Right hindlimb (tissue), 1 donor: ENCODE measurements around the gene MYO19.
A peak's percentile ranks its signal among the peaks of the same experiment; 100 is the strongest.
"Not testable (repeated sequence)": the region's sequence is repeated elsewhere in the genome, so short reads cannot be mapped to it uniquely, and the experiment has no call there.

Source experiments
- DNase-seq: peaks from one replicate; pipeline ENCODE4 v3.0.0-alpha.2; 2018

The MYO19 gene

DNA sequence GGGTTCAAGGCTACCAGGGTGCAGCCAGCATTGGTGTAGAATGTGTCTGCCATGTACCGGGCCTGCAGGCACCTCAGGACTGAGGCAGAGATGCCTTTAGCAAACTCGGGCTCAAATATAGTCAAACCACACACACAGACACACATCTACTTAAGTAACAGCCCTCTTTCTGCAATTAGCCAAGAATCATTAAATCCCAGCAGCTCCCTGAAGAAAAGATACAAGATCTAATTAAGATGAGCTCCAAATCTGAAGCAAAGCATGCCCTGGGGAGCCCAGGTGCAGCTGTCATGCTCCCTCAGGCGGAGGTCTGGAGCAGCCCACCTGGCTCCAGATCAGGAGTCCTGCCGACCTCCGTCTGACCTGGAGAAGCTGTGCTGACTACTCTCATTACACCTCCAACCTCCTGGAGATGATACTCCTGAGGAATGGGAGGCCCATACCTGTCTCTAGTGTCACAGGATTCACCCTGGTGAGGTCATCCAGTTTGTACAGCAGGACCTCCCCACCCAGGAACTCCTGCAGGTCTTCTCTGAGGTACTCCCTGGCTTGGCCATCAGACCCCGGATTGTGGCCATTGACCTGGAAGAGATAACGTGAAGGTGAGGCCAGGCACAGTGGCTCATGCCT, 6.9 kb downstream of the MYO19 start:
- DNase-seq, result no peak

DNA sequence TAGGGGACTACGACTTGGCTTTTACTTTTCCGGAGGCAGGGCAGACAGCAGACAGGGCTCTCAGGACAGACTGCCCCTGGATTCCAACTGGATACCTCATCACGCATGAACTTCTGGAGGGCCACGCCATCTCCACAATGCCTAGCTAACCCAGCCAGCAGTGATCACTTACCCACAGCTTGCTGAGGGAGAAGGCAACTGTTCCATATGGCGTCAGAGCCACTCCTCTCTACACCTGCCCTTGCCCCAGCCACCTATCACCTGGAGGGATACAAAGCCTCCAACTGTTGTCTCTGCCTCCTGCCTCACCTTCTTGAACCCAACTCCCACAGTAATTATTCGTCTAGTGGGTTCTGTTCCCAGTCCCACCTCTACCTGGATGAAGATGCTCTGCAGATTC, 8.8 kb downstream of the MYO19 start:
- no peak for DNase-seq

DNA sequence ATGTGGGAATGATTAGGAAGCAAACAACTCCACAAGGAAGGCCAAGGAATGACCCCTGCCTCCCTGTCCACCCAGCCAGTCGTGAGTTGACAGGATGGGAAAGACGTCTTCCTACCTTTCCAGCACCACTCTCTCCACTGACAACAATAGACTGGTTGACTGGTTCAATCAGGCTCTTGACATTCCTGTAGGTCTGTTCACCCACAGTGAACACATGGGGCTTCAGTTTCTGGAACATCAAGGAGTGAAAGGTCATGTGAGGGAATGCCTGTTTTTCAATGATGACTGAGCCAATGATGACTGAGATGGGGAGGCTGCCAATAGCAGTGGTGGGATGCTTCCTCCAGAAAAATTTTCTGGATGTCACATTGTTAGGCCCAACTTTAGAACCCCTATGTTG, 9.6 kb downstream of the MYO19 start:
- DNase-seq, result no peak

DNA sequence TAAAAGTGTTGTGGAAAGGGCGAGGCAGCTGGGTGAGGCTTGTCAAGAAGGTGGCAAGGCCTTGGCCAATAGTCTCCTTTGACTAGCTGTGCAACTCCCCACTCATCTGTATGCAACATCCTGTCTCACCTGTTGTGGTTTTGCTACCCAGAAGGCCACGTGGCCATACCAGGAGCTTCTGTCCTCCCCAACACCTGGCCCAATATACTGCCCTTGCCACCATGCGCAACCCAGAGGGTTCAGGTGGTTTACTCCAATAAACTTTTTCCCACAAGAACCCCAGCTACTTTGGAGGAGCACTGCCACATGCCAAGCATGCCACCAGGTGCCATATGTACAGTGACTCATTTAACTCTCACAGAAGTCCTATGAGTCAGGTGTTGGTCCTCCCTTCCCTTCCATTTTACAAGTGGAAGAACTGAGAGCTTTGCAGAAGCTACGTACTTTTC, 10.2 kb downstream of the MYO19 start:
- no peak for DNase-seq

DNA sequence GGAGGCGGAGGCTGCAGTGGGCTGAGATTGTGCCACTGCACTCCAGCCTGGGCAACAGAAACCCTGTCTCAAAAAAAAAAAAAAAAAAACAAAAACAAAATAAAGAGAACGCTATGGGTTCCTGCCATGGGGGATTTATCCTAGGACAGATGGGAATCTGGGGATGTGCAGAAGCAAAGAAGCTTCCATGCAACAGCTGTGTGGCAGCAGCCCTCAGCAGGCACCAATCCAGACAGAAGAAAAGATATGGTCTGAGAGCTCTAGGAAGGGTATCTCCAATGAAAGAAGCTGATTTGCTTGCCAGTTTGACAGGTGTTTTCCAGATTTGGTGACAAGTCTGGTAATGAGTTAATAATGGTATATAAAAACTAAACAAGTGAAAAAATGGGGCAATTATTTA, 11.6 kb downstream of the MYO19 start:
- peak; percentile 51 for DNase-seq

DNA sequence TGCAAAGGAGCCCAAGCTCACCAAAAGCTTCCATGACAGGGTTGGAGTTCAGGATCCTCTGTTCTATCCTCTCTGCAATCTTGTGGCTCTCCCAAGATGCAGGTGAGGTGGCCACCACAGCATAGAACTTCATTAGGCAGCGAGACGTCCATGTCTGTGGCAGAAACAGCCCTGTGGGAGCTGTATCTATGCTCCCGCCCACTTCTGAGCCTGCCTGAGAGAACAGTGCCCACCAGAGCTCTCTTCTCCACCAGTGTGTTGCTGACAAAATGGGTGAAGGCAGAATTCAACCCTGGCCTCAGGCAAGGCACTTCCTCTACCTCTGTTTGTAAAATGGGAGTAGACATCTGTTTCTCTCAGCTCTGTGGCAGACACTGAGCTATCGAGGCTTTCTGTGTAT, 18.8 kb downstream of the MYO19 start:
- no peak for DNase-seq

DNA sequence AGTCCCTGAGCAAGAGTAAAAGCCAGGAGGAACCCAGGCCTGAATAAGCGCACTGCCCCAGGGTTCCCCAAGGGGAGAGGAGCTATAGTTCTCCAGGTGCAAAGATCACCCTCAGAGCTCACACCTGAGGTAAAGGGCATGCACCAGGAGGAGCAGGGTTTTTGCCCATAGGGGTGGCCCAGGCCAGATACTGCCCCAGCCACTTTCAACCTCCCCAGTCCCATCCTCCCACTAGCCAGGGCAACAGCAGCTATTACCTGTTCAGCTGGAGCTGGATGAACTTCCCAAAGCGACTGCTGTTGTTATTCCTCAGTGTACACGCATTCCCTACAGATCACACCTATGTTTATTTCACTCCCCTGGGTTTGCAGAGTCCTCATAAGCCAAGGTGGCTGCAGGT, 19.8 kb downstream of the MYO19 start:
- no peak for DNase-seq

DNA sequence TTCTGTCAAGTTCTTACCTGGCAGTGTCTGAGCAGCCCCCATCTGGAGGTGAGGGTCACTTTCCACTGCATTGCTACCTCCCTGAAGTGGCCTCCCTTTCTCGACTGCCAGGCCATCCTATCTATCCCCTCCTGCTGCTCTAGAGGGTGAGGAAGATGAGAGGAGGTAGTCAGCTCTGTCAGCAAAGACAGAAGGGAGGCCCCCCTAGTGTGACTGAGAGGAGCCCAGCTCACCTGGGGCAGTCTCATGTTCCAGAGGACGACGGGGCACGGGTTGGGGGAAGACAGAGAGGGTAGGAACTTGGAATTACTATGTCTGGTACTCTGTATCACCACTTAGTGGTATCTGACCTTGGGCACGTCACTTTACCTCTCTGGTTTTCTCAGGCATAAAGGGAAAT, 22.0 kb downstream of the MYO19 start:
- no peak for DNase-seq

DNA sequence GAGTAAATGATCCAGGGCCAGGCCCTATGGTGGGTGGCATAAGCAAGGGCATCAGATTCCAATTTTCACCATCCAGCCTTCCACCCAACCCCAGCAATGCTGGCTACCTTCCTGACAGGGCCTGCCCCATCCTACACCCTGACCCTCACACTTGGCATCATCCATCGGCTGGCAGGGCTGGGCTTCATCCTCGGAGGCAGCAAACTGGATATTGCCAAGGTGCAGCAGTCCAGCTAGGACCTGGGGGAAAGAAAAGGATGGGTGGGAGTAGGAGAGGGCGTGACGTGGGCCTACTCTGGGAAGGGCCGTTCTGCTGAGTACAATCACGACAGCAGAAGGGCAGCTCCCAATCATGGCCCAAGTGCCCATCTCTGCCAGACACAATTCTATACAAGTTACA, 23.5 kb downstream of the MYO19 start:
- DNase-seq, result no peak

DNA sequence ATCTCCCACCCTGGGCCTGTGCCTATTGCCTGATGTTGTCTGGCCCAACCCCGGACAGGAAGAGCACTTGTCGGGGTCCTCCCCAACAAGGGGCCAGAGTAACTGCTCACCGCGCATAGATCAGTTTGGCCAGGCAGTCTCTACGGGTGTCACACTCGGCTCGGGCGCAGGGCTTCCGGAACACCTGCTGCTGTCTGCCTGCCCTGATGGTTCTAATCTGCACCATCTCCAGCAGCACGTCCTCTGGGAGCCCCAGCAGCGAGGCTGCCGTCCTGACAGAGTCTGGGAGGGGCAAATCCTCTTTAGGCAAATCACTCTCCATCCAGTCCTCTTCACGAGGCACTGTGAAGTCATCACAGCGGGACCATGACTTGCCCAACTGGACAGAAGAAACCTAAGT, 24.0 kb downstream of the MYO19 start:
- DNase-seq, result no peak

DNA sequence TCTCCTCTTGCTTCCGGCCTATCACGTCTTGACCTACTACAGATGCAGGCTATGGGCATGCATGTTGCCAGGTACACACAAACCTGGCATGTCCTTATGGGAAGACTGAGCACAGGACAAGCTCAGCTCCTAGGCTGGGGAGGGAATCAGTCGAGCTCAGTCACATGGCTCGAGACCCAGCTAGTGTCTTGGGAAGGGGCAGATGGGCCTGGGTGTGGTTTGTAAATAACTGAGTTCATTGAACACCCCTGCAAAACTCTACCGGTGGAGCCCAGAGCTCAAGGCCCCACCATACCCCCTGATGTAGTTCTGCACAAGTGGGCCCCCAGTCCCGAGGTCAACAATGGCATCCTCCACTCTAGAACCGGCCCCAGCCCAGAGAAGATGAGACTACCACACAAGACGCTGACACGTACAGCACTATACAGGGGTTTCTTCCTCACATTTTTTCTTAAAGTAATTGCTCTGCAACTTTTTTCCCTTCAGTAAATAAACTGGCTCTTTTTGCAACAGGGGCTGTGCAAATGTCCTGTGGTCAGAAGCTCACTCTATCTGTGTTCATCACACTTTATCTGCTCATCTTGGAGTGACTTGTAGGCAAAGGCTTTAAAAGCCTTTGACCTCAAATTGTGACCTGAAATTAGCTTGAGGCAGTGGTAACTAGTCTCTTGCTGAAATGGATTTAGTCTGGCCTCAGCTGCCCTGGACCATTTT, 25.2 kb downstream of the MYO19 start:
- no peak for DNase-seq

DNA sequence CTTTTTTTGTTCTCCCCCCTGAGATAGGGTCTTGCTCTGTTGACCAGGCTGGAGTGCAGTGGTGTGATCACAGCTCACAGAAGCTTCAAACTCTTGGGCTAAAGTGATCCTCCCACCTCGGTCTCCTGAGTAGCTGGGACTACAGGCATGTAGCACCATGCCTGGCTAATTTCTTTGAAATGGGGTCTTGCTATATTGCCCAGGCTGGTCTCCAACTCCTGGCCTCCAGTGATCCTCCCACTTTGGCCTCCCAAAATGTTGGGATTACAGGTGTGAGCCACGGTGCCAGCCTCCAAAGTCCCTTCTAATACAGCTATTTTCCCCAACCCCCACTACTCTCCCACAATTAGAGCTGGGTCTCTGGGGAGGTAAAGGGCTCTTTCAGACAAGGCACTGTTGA, 26.2 kb downstream of the MYO19 start:
- not testable (repeated sequence) for DNase-seq

DNA sequence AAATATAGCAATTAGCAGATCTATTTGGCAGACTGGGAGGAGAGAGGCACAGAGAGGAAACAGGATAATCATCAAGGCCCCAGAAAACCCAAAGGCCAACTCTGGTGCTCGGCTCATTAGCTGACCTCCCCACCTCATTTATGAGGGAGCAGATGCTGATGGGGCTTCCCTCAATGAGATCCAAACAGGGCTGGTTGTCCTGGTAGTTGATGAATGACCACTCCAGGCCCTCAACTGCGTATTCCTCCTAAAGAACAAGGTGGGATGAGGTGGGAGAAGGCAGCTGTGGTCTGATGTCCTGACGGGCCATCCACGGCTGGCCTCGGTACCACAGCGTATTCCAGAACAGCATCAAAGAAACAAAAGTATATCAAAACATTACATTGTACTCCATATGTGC, 27.4 kb downstream of the MYO19 start:
- DNase-seq, result no peak

DNA sequence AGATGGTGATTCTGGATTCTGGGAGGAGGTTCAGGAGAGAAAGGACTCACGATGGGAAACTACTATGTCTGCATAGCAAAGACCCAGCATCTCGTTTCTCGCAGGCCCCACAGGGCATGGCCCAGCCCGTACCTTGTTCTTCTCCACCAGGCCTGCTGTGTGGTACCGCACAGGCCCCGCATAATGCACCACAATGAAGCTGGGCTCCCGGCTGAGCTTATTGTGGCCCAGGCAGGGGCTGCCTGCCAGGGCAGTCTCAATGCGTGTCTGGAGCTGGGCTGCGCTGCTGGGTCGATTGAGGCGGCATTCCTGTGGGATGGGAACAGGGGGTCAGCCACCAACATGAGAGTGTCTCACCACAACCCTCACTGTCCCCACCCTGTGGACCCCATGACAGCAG, 27.8 kb downstream of the MYO19 start:
- DNase-seq, result no peak

DNA sequence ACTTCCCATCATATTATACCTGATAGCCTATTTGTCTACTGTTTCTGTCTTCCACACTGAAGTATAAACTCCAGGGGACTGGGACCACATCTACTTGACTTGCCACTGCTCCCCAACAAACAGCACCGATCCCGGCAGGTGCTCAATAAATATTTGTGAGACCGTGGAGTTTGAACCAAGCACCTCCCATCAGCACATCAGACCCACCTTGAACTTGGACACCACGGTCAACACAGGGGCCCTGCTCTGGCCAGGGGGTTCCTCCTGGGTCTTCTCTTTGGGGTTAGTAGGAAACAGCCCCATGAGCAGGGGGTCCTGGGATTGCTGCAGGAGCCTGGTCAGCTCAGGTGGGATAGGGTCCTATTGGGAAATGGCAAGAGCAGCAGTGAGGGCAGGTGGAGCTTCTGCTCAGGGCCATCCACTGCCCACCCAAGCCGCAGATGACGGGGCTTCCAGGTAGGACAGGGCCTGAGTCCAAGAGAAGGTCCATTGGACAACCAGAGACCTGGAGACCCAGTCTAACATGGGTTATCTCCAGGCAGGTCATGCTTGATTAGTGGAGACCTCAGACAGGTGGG, 28.3 kb downstream of the MYO19 start:
- no peak for DNase-seq

DNA sequence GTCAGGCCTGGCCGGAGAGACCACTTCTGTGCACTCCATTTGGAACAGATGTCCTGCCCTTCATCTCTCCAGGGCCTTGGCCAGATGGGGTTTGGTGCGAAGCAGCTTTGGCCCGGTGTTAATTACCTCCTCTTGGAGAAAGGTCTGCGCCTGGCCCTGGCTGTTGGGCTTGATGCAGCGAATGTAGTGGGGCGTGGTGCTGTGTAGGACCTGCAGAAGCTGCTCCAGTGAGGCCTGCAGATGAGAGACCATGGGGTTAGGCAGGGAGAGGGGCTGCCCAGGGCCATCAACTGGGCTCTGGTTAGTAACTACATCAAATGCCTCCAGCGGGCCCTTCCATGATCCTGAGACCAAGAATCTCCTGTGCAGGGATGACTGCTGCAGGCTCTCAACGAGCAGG, 29.5 kb downstream of the MYO19 start:
- no peak for DNase-seq

DNA sequence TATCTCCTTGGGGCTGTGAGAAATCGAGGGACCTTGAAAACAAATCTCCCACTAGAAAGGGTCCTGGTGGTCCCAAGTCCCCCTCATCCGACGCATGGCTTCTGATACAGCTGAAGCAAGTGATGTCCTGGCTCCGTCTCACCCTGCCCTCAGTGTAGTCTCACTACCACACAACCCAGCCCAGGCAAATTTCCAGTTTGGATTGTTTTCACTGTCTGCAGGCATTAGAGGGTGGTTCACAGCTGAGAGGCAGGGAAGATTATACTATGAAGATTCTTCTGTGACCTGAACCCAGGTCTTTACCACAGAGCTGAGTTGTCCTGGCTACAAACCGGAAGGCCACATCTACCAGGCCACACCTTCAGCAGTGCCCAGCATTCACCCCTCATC, 30.5 kb downstream of the MYO19 start:
- no peak for DNase-seq

DNA sequence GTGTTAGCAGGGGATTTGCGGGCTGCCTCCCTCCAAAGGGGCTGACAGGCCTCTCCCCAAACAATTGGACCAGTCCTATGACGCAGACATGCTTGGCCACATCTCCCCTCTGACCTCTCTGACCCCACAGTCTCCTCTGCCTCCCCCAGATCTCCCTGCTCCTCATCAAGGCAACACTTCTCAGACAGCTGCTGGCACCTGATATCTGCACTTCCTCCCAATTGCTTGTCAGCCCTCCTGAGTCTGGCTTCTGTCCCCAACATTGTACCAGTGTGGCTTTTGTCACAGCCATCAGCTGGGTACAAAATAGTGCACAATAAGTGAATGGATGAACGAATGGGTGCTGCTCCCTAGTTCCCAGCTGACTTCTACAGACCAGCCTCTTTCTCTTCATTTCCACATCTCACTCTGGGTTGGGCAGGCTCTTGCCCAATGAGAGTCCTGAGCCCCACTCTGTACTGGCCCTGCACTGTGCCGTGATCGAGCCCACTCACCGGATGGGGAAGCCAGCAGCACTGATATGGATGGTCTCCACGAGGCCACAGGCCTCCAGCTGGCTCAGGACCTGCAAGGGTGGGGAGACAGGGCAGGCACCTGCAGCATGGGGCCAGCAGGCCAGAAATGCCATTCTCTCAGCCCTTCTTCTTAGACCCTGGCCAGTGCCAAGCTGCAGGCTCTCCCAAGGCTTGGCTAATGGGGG, 31.1 kb downstream of the MYO19 start:
- no peak for DNase-seq

DNA sequence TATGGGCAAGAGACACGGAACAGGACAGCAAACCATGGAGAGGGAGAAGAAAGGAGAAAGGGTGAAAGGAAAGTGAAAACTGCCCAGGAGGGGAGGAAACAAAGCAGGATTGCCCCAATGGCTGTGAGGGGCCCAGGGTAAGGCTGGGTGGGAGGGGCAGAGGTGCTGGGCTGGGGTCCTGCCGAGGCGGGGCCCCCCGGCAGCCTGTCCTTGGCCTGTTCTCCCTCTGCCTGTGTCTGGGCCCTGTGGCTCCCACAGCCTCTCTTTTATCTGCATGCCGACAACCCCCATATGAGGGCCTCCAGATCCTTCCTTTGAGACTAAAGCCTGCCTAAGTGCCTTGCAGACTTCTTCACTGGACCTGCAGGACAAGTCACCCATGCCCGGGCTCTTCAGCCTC, 32.7 kb downstream of the MYO19 start:
- DNase-seq, result no peak

DNA sequence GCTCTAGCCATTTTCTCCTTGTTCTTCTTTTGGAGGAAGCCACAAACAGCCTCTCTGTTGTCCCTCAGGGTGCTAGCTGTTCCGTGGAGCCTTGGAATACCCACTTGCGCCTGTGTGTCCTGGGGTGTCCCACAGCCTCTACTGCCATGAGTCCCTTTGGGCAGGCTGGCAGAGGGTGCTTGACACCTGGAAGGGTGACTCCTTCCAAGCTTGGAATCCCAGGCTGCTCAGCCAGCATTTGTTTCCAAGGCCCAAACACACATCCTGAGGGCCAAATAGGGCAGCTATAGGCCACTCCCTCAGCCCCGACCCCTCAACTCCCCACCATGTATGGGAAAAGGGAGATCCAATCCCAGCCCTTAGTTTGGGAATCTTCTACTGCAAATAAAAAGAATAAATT, 33.3 kb downstream of the MYO19 start:
- no peak for DNase-seq

DNA sequence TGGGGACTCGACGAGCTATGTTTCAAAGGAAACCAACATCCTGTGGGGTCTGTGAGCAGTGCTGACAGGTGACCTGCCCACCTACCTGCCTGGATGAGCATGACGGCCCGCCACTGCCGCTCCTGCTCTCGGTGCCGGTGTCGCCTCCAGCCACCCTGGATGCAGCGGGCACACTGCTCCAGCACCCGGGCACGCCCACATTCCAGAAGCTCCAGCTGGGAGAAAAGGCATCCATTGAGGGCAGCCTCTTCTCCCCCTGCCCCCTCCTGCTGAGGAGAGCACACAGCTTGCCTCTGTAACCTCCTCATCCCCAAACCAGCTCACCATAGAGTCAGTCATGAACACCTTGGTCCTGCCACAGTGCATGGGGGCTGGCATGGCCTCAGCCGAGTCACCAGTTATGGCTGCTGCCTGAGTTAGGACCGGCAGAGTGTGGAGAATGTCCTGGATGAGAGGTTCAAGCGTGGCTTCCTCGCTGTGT, 33.9 kb downstream of the MYO19 start:
- DNase-seq, result no peak

DNA sequence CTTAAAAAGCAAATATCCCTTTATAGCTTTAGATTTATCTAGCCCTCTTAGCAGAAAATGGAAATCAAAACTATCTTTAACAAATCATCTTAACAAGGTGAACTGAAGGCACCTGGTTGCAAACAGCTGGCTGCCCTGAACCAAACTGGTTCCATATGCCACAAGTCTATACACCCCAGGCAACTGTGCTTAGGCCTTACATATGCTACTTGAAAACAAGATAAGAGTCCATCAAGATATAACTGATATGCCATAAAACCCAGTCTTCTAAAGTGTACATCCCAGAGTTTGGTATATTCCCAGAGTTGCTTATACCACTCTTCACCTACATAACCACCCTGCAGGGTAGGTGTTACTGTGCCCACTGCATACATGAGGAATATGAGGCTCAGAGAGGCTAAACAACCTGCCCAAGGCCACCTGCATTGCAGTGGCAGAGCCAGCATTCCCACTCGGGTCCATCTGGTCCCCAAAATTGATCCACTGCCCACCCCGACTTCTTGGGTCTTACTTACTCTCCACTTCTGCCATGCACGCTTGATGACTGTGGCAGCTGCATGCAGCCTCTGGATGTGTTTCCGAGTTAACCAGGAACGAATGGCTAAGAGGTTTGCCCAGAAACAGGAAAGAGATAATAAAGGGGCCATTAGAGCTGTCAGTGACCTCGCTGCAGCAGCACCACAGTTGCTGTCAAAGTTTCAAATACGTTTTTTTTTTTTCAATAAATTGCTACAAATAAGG, 35.9 kb downstream of the MYO19 start:
- no peak for DNase-seq

DNA sequence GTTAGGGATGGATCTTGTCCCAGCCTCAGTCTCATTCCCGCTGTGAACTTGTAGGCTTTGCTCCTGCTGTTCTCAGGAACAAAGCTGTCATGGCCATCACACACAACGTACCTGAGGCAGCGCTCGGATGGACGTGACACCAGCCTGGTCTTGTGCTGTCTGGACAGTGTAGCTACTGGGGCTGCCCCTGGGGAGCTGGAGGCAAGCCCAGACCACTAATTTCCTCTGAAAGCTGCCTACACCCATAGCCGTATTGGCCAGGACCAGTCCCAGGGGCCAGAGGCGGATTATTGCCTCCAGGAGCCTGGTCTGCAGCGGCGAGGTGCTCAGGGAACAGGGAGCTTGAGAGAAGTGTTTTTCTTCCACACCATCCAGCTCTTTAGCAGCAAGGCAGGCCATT, 36.5 kb downstream of the MYO19 start:
- DNase-seq, result no peak
